A549 (cell line): ENCODE results near the gene SNCAIP. TPM values are rescaled to one million over a fixed set of nuclear protein-coding genes. Genes with fewer than 3 reads are reported as not detected.

Experiments
- ATAC-seq, 2 experiments: fragments of 200-7000 bp in 1 of 2; fragments of >200 bp in 1 of 2; cut with Nextera tagmentation in 1 of 2; cut with Tn5 transposase in 1 of 2; 3 replicates each; pipeline versions ENCODE4 v1.8.0 to v1.9.1; 2018 to 2020; ENCODE audit warnings: mild to moderate bottlenecking in 1 of 2, moderate library complexity in 1 of 2
- CTCF ChIA-PET: fragments of 300-600 bp; sonication (Branson Sonifier 250); formaldehyde crosslinking; extraction: SDS; loops from one replicate; lab custom pipeline; 2021; ENCODE audit warnings: antibody characterized with exemption, inconsistent platforms; lab: Yijun Ruan, JAX
- POLR2A ChIA-PET: fragments of 350-600 bp; formaldehyde crosslinking; extraction: SDS; loops from one replicate; lab custom pipeline; 2021; ENCODE audit warnings: antibody characterized with exemption, inconsistent platforms; lab: Yijun Ruan, JAX
- DNase-seq, 2 experiments: peaks; one replicate each; pipeline versions ENCODE4 v3.0.0 to v3.0.0-alpha.2; 2011 to 2016; ENCODE audit warnings: low read depth in 1 of 2, low spot score in 1 of 2
- FAIRE-seq: peaks from 2 replicates; lab custom pipeline; 2011; peaks lifted over from hg19 to GRCh38; lab: Jason Lieb, UNC
- H3K27ac ChIP-seq, 2 experiments: fragments of >200 bp; sonication (Bioruptor Twin); formaldehyde crosslinking; 3 replicates each; pipeline ENCODE4 v1.5.1; 2016 to 2017
- H3K4me1 ChIP-seq: fragments of >200 bp; sonication (Bioruptor Twin); formaldehyde crosslinking; 3 replicates; pipeline ENCODE4 v1.6.1; 2016
- H3K4me2 ChIP-seq: fragments of >200 bp; sonication (Bioruptor Twin); formaldehyde crosslinking; 3 replicates; pipeline ENCODE4 v1.6.1; 2016
- H3K4me3 ChIP-seq: fragments of >200 bp; sonication (Bioruptor Twin); formaldehyde crosslinking; 3 replicates; pipeline ENCODE4 v1.5.1; 2016
- H3K9me3 ChIP-seq: fragments of >200 bp; sonication (Bioruptor Twin); formaldehyde crosslinking; 3 replicates; pipeline ENCODE4 v1.6.1; 2016
- ATOH8 ChIP-seq: fragments of 250-450 bp; sonication (Bioruptor Pico); IDR thresholded peaks from 2 replicates; pipeline ENCODE4 v1.5.0; 2020; ENCODE audit warnings: low read depth, mild to moderate bottlenecking, moderate library complexity
- CBX2 ChIP-seq: fragments of 200-600 bp; sonication (generic); IDR thresholded peaks from 2 replicates; pipeline ENCODE4 v1.6.1; 2016; ENCODE audit warnings: low read depth, mild to moderate bottlenecking, borderline replicate concordance
- CHD4 ChIP-seq: fragments of 200-600 bp; sonication (generic); IDR thresholded peaks from 2 replicates; pipeline ENCODE4 v1.6.1; 2016; ENCODE audit warnings: antibody characterized with exemption, mild to moderate bottlenecking, borderline replicate concordance
- E2F6 ChIP-seq: IDR thresholded peaks from 2 replicates; pipeline ENCODE4 v1.6.1; 2012; ENCODE audit warnings: low read depth, borderline replicate concordance
- EHF ChIP-seq: fragments of 250-450 bp; sonication (Bioruptor Pico); IDR thresholded peaks from 2 replicates; pipeline ENCODE4 v1.5.0; 2020; ENCODE audit warnings: mild to moderate bottlenecking
- GATA3 ChIP-seq: IDR thresholded peaks from 2 replicates; pipeline ENCODE4 v1.6.1; 2012; ENCODE audit warnings: borderline replicate concordance
- HOXB13 ChIP-seq: fragments of 250-450 bp; sonication (Bioruptor Pico); IDR thresholded peaks from 2 replicates; pipeline ENCODE4 v1.5.0; 2020; ENCODE audit warnings: low read depth, mild to moderate bottlenecking, moderate library complexity
- HOXB5 ChIP-seq: fragments of 250-450 bp; sonication (Bioruptor Pico); IDR thresholded peaks from 2 replicates; pipeline ENCODE4 v1.5.0; 2020; ENCODE audit warnings: mild to moderate bottlenecking, moderate library complexity
- KDM1A ChIP-seq: fragments of 200-600 bp; sonication (generic); IDR thresholded peaks from 2 replicates; pipeline ENCODE4 v1.6.1; 2016; ENCODE audit warnings: low read depth, mild to moderate bottlenecking
- MAZ ChIP-seq: fragments of 150-350 bp; IDR thresholded peaks from 2 replicates; pipeline ENCODE4 v1.6.1; 2014; ENCODE audit warnings: antibody characterized with exemption, low read depth, low read length, borderline replicate concordance
- NFE2L2 ChIP-seq: fragments of 150-350 bp; conservative IDR thresholded peaks from 2 replicates; pipeline ENCODE4 v1.6.1; 2014; ENCODE audit warnings: low read length
- PBX3 ChIP-seq: IDR thresholded peaks from 2 replicates; pipeline ENCODE4 v1.6.1; 2012
- PHF8 ChIP-seq: fragments of 200-600 bp; sonication (generic); IDR thresholded peaks from 2 replicates; pipeline ENCODE4 v1.6.1; 2016; ENCODE audit warnings: low read depth, mild to moderate bottlenecking, antibody characterized with exemption, moderate library complexity, borderline replicate concordance
- POLR2AphosphoS2 ChIP-seq: conservative IDR thresholded peaks from 2 replicates; pipeline ENCODE4 v1.6.1; 2012; ENCODE audit warnings: low read length, improper control_type of control experiment, inconsistent platforms
- RCOR1 ChIP-seq: fragments of 150-350 bp; IDR thresholded peaks from 2 replicates; pipeline ENCODE4 v1.6.1; 2014; ENCODE audit warnings: antibody characterized with exemption, low read length, low read depth
- RNF2 ChIP-seq: fragments of 200-600 bp; sonication (generic); IDR thresholded peaks from 2 replicates; pipeline ENCODE4 v1.6.1; 2016; ENCODE audit warnings: low read depth, mild to moderate bottlenecking, antibody characterized with exemption, moderate library complexity, borderline replicate concordance
- SMC3 ChIP-seq: fragments of >200 bp; sonication (Bioruptor Twin); formaldehyde crosslinking; IDR thresholded peaks from 3 replicates; pipeline ENCODE4 v1.6.1; 2018; ENCODE audit warnings: inconsistent platforms
- ZC3H11A ChIP-seq: fragments of 450-650 bp; IDR thresholded peaks from 2 replicates; pipeline ENCODE4 v1.6.1; 2014; ENCODE audit warnings: antibody characterized with exemption, mild to moderate bottlenecking
- ZNF302 ChIP-seq: fragments of 250-450 bp; sonication (Bioruptor Pico); IDR thresholded peaks from 2 replicates; pipeline ENCODE4 v1.9.0; 2021; ENCODE audit warnings: inconsistent platforms, mild to moderate bottlenecking, moderate library complexity
- ZSCAN20 ChIP-seq: fragments of 250-450 bp; sonication (Bioruptor Pico); IDR thresholded peaks from 2 replicates; pipeline ENCODE4 v1.8.0; 2022; ENCODE audit warnings: mild to moderate bottlenecking, moderate library complexity
- WGBS: methylation state at CpG from one replicate; pipeline ENCODE4 v1.1.6; 2017; ENCODE audit errors: missing lambda C conversion rate; 5-methylcytosine and 5-hydroxymethylcytosine counted together
- polyA plus RNA-seq, 4 experiments: library from polyadenylated mRNA; depleted of rRNA in 3 of 4; stranded (reverse); fragments of >200 nt; fragmentation: RNase III in 1 of 4; extraction: RNeasy Plus Mini Kit Qiagen cat#74134 plus additional on column Dnase treatment in 1 of 4; gene quantifications; 2 replicates in 3 of 4; 3 replicates in 1 of 4; pipeline ENCODE4 v1.2.3, GENCODE V29; 2011 to 2017

SNCAIP gene
- polyA plus RNA-seq, 2 of the 4 experiments (the other 2 are of a cell fraction), result 0.03 to 0.04 TPM

- Histone ChIP-seq H3K4me2 (no peak overlapping the region), H3K4me1 (no peaks in the 10 kb centered on the region), H3K4me3 (no peak overlapping the region), H3K9me3 (no peaks in the 10 kb centered on the region), H3K27ac (no peak overlapping the region)
- FAIRE-seq (no peak), DNase-seq (no peak), ATAC-seq (no peak)
- CTCF ChIA-PET, result no interaction called here
- TF ChIP-seq ZNF302 (CRISPR knock-in tag) (no peak), ATOH8 (no peak), SMC3 (no peak), CBX2 (no peak), RCOR1 (no peak), POLR2AphosphoS2 (no peak), GATA3 (no peak), HOXB13 (CRISPR knock-in tag) (no peak), EHF (CRISPR knock-in tag) (no peak), HOXB5 (CRISPR knock-in tag) (no peak), ZSCAN20 (CRISPR knock-in tag) (no peak), NFE2L2 (no peak), E2F6 (no peak), ZC3H11A (no peak)
- 59% methylated on average over 5 of the region's 5 CpGs for WGBS
- POLR2A ChIA-PET, result no interaction called here
Measured at GRCh38 chr5:122406181-122406580, 94.1 kb downstream of the SNCAIP start.

- DNase-seq (no peak), ATAC-seq (no peak), FAIRE-seq (no peak)
- Histone ChIP-seq H3K4me1 (no peaks in the 10 kb centered on the region), H3K27ac (no peak overlapping the region), H3K4me2 (no peak overlapping the region), H3K9me3 (no peaks in the 10 kb centered on the region), H3K4me3 (no peak overlapping the region)
- CTCF ChIA-PET, result no interaction called here
- TF ChIP-seq E2F6 (no peak), KDM1A (no peak)
- 63% methylated on average over 1 of the region's 1 CpG for WGBS
- POLR2A ChIA-PET, result no interaction called here
Measured at GRCh38 chr5:122408592-122409224, 96.7 kb downstream of the SNCAIP start.

- POLR2A ChIA-PET, result no interaction called here
- no peak for FAIRE-seq
Measured at GRCh38 chr5:122412966-122413365, 100.9 kb downstream of the SNCAIP start.

More at GRCh38 chr5:122412966-122413365, 100.9 kb downstream of the SNCAIP start:
- TF ChIP-seq CHD4 (no peak), MAZ (no peak), RNF2 (no peak), E2F6 (no peak), HOXB13 (CRISPR knock-in tag) (no peak), KDM1A (no peak), PBX3 (no peak), CBX2 (no peak), PHF8 (no peak)
- H3K4me3 ChIP-seq, result no peak overlapping the region
- no peaks in the 10 kb centered on the region for H3K4me1 ChIP-seq
- no peak overlapping the region for H3K27ac ChIP-seq
- H3K4me2 ChIP-seq, result no peak overlapping the region
- ATAC-seq (no peak), DNase-seq (no peak)
- CTCF ChIA-PET, result interaction anchor here (1.7 kb wide), 1 partner anchor 13 kb away, joined by 5 read pairs; no protein-coding TSS in a partner anchor
- H3K9me3 ChIP-seq, result no peaks in the 10 kb centered on the region
